A549 (cell line): ENCODE results near the gene FSTL4. TPM values are rescaled to one million over a fixed set of nuclear protein-coding genes. Genes with fewer than 3 reads are reported as not detected.

Experiments used
- ATAC-seq, 2 experiments: fragments of 200-7000 bp in 1 of 2; fragments of >200 bp in 1 of 2; cut with Nextera tagmentation in 1 of 2; cut with Tn5 transposase in 1 of 2; 3 replicates each; pipeline versions ENCODE4 v1.8.0 to v1.9.1; 2018 to 2020; ENCODE audit warnings: mild to moderate bottlenecking in 1 of 2, moderate library complexity in 1 of 2
- CTCF ChIA-PET: fragments of 300-600 bp; sonication (Branson Sonifier 250); formaldehyde crosslinking; extraction: SDS; loops from one replicate; lab custom pipeline; 2021; ENCODE audit warnings: antibody characterized with exemption, inconsistent platforms; lab: Yijun Ruan, JAX
- POLR2A ChIA-PET: fragments of 350-600 bp; formaldehyde crosslinking; extraction: SDS; loops from one replicate; lab custom pipeline; 2021; ENCODE audit warnings: antibody characterized with exemption, inconsistent platforms; lab: Yijun Ruan, JAX
- DNase-seq, 2 experiments: peaks; one replicate each; pipeline versions ENCODE4 v3.0.0 to v3.0.0-alpha.2; 2011 to 2016; ENCODE audit warnings: low read depth in 1 of 2, low spot score in 1 of 2
- FAIRE-seq: peaks from 2 replicates; lab custom pipeline; 2011; peaks lifted over from hg19 to GRCh38; lab: Jason Lieb, UNC
- H3K27ac ChIP-seq, 2 experiments: fragments of >200 bp; sonication (Bioruptor Twin); formaldehyde crosslinking; 3 replicates each; pipeline ENCODE4 v1.5.1; 2016 to 2017
- H3K4me1 ChIP-seq: fragments of >200 bp; sonication (Bioruptor Twin); formaldehyde crosslinking; 3 replicates; pipeline ENCODE4 v1.6.1; 2016
- H3K4me2 ChIP-seq: fragments of >200 bp; sonication (Bioruptor Twin); formaldehyde crosslinking; 3 replicates; pipeline ENCODE4 v1.6.1; 2016
- H3K4me3 ChIP-seq: fragments of >200 bp; sonication (Bioruptor Twin); formaldehyde crosslinking; 3 replicates; pipeline ENCODE4 v1.5.1; 2016
- H3K9me3 ChIP-seq: fragments of >200 bp; sonication (Bioruptor Twin); formaldehyde crosslinking; 3 replicates; pipeline ENCODE4 v1.6.1; 2016
- BCL3 ChIP-seq: fragments of >200 bp; sonication (Bioruptor Twin); formaldehyde crosslinking; IDR thresholded peaks from 3 replicates; pipeline ENCODE4 v1.6.1; 2016
- BHLHE40 ChIP-seq: IDR thresholded peaks from 2 replicates; pipeline ENCODE4 v1.6.1; 2012; ENCODE audit warnings: low read depth, low read length, inconsistent platforms
- CHD2 ChIP-seq: fragments of 150-350 bp; IDR thresholded peaks from 2 replicates; pipeline ENCODE4 v1.6.1; 2014; ENCODE audit warnings: low read length; ENCODE audit not compliant: partially characterized antibody
- CHD4 ChIP-seq: fragments of 200-600 bp; sonication (generic); IDR thresholded peaks from 2 replicates; pipeline ENCODE4 v1.6.1; 2016; ENCODE audit warnings: antibody characterized with exemption, mild to moderate bottlenecking, borderline replicate concordance
- E2F6 ChIP-seq: IDR thresholded peaks from 2 replicates; pipeline ENCODE4 v1.6.1; 2012; ENCODE audit warnings: low read depth, borderline replicate concordance
- EHF ChIP-seq: fragments of 250-450 bp; sonication (Bioruptor Pico); IDR thresholded peaks from 2 replicates; pipeline ENCODE4 v1.5.0; 2020; ENCODE audit warnings: mild to moderate bottlenecking
- ELK1 ChIP-seq: fragments of 150-350 bp; IDR thresholded peaks from 2 replicates; pipeline ENCODE4 v1.6.1; 2014; ENCODE audit warnings: low read depth, mild to moderate bottlenecking, low read length
- EP300 ChIP-seq, 2 experiments: fragments of >200 bp; sonication (Bioruptor Twin); formaldehyde crosslinking; IDR thresholded peaks; 2 replicates in 1 of 2; 3 replicates in 1 of 2; pipeline ENCODE4 v1.6.1; 2016 to 2017
- FOSB ChIP-seq: fragments of 250-450 bp; sonication (Bioruptor Pico); IDR thresholded peaks from 2 replicates; pipeline ENCODE4 v1.5.0; 2020; ENCODE audit warnings: mild to moderate bottlenecking, moderate library complexity
- FOSL2 ChIP-seq, 2 experiments: fragments of 450-650 bp in 1 of 2; fragments of >200 bp in 1 of 2; sonication (Bioruptor Twin) in 1 of 2; formaldehyde crosslinking; IDR thresholded peaks; 2 replicates each; pipeline versions ENCODE4 v1.5.0 to v1.6.1; 2016 to 2020; ENCODE audit warnings: mild to moderate bottlenecking in 1 of 2, moderate library complexity in 1 of 2
- HDAC2 ChIP-seq: fragments of 200-600 bp; sonication (generic); IDR thresholded peaks from 2 replicates; pipeline ENCODE4 v1.6.1; 2016
- HES2 ChIP-seq: fragments of >200 bp; sonication (Bioruptor Twin); formaldehyde crosslinking; IDR thresholded peaks from 2 replicates; pipeline ENCODE4 v1.6.1; 2016
- HEYL ChIP-seq: fragments of 250-450 bp; sonication (Bioruptor Pico); IDR thresholded peaks from 2 replicates; pipeline ENCODE4 v1.8.0; 2021; ENCODE audit warnings: mild to moderate bottlenecking, moderate library complexity
- JUNB ChIP-seq: fragments of >200 bp; sonication (Bioruptor Twin); formaldehyde crosslinking; IDR thresholded peaks from 2 replicates; pipeline ENCODE4 v1.6.1; 2016
- KDM5A ChIP-seq: fragments of 200-600 bp; sonication (generic); IDR thresholded peaks from 2 replicates; pipeline ENCODE4 v1.6.1; 2016; ENCODE audit warnings: antibody characterized with exemption, mild to moderate bottlenecking
- NR3C1 ChIP-seq: fragments of >200 bp; sonication (Bioruptor Twin); formaldehyde crosslinking; IDR thresholded peaks from 3 replicates; pipeline ENCODE4 v1.6.1; 2017
- PHF8 ChIP-seq: fragments of 200-600 bp; sonication (generic); IDR thresholded peaks from 2 replicates; pipeline ENCODE4 v1.6.1; 2016; ENCODE audit warnings: low read depth, mild to moderate bottlenecking, antibody characterized with exemption, moderate library complexity, borderline replicate concordance
- POLR2A ChIP-seq: IDR thresholded peaks from 2 replicates; pipeline ENCODE4 v1.6.1; 2012; ENCODE audit warnings: mild to moderate bottlenecking, low read length
- POLR2AphosphoS2 ChIP-seq: conservative IDR thresholded peaks from 2 replicates; pipeline ENCODE4 v1.6.1; 2012; ENCODE audit warnings: low read length, improper control_type of control experiment, inconsistent platforms
- RARB ChIP-seq: fragments of 250-450 bp; sonication (Bioruptor Pico); IDR thresholded peaks from 2 replicates; pipeline ENCODE4 v1.8.0; 2021; ENCODE audit warnings: mild to moderate bottlenecking, moderate library complexity
- RNF2 ChIP-seq: fragments of 200-600 bp; sonication (generic); IDR thresholded peaks from 2 replicates; pipeline ENCODE4 v1.6.1; 2016; ENCODE audit warnings: low read depth, mild to moderate bottlenecking, antibody characterized with exemption, moderate library complexity, borderline replicate concordance
- TFCP2L1 ChIP-seq: fragments of 250-450 bp; sonication (Bioruptor Pico); IDR thresholded peaks from 2 replicates; pipeline ENCODE4 v1.5.0; 2021; ENCODE audit warnings: mild to moderate bottlenecking
- WGBS: methylation state at CpG from one replicate; pipeline ENCODE4 v1.1.6; 2017; ENCODE audit errors: missing lambda C conversion rate; 5-methylcytosine and 5-hydroxymethylcytosine counted together
- polyA plus RNA-seq, 4 experiments: library from polyadenylated mRNA; depleted of rRNA in 3 of 4; stranded (reverse); fragments of >200 nt; fragmentation: RNase III in 1 of 4; extraction: RNeasy Plus Mini Kit Qiagen cat#74134 plus additional on column Dnase treatment in 1 of 4; gene quantifications; 2 replicates in 3 of 4; 3 replicates in 1 of 4; pipeline ENCODE4 v1.2.3, GENCODE V29; 2011 to 2017
- TF ChIP-seq, protein P1 (sequence below): fragments of 450-650 bp; IDR thresholded peaks from 2 replicates; pipeline ENCODE4 v1.6.1; 2014; ENCODE audit warnings: antibody characterized with exemption

FSTL4 gene
- polyA plus RNA-seq, 2 of the 4 experiments (the other 2 are of a cell fraction): 1.6 to 1.8 TPM

DNA sequence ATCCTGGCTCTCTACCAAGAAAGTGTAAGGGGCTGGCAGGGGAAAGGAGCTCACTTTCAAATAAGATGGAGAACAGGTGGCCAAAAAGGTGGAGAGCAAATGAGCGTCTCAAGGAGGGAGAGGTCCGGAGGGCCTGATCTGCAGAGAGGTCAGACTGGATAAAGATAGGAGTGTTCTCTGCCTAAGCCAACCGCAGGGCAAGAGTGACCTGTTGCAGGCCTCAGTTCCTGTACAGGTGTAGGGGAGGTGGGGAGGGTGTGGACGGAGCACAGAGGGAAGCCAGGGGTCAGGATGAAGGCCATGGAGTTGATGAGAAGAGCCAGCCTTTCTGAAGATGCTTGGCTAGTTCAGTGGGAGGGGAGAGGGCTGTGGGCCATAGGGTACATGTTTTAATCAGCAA is 320.8 kb downstream of the FSTL4 start:
- Histone ChIP-seq H3K4me3 (no peak overlapping the region), H3K9me3 (no peaks in the 10 kb centered on the region), H3K4me1 (peaks cover 34% of the 10 kb centered on the region), H3K27ac (peak overlapping the region; percentile 39 to 74; a peak in 3 of 6 replicates), H3K4me2 (peak overlapping the region; percentile 2; the same call in 1 of the 3 replicates)
- no peak for DNase-seq
- no peak for FAIRE-seq
- ChIA-PET CTCF (interaction anchor here (1.0 to 8.2 kb wide), 7 partner anchors 8 to 179 kb away, joined by 3 to 94 read pairs (median 5); no protein-coding TSS in a partner anchor), POLR2A (no interaction called here)
- TF ChIP-seq HDAC2: no peak
- TF ChIP-seq ELK1: no peak
- TF ChIP-seq CHD4: no peak
- TF ChIP-seq BHLHE40: no peak
- TF ChIP-seq POLR2AphosphoS2: no peak
- no peak for TF ChIP-seq FOSB (CRISPR knock-in tag)
- TF ChIP-seq BCL3: no peak
- no peak for TF ChIP-seq JUNB
- TF ChIP-seq, protein P1, sequence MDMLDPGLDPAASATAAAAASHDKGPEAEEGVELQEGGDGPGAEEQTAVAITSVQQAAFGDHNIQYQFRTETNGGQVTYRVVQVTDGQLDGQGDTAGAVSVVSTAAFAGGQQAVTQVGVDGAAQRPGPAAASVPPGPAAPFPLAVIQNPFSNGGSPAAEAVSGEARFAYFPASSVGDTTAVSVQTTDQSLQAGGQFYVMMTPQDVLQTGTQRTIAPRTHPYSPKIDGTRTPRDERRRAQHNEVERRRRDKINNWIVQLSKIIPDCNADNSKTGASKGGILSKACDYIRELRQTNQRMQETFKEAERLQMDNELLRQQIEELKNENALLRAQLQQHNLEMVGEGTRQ: no peak
- no peak for TF ChIP-seq RARB
- TF ChIP-seq EHF (CRISPR knock-in tag): no peak
- no peak for TF ChIP-seq TFCP2L1 (CRISPR knock-in tag)
- no peak for ATAC-seq
- WGBS: 92% methylated on average over 4 of the region's 4 CpGs

GRCh38 chr5:133290669-133291240 is 321.6 kb downstream of the FSTL4 start:
- ChIA-PET CTCF (interaction anchor here (1.5 to 8.2 kb wide), 4 partner anchors 8 to 178 kb away, joined by 3 to 94 read pairs (median 13); no protein-coding TSS in a partner anchor), POLR2A (no interaction called here)
- TF ChIP-seq EP300 (IDR thresholded peaks at IDR 0.05) (no peak), PHF8 (no peak), RNF2 (no peak), POLR2A (no peak), KDM5A (no peak), EHF (CRISPR knock-in tag) (no peak), HES2 (no peak), E2F6 (no peak), HEYL (no peak), POLR2AphosphoS2 (no peak), NR3C1 (no peak), CHD2 (no peak), FOSL2 (IDR thresholded peaks at IDR 0.05) (no peak), FOSL2 (CRISPR knock-in tag; IDR thresholded peaks at IDR 0.05) (no peak), TFCP2L1 (CRISPR knock-in tag) (no peak), JUNB (no peak)
- FAIRE-seq (no peak), ATAC-seq (no peak), DNase-seq (no peak)
- peak overlapping the region; percentile 43; the same call in 2 of the 3 replicates for H3K4me2 ChIP-seq
- H3K4me1 ChIP-seq: peaks cover 38% of the 10 kb centered on the region
- no peak overlapping the region for H3K4me3 ChIP-seq
- peak overlapping the region; percentile 22 to 74; a peak in 3 of 6 replicates for H3K27ac ChIP-seq
- 92% methylated on average over 16 of the region's 17 CpGs for WGBS
- no peaks in the 10 kb centered on the region for H3K9me3 ChIP-seq
